Measurements from ENCODE around the gene S100A9.

DNA sequence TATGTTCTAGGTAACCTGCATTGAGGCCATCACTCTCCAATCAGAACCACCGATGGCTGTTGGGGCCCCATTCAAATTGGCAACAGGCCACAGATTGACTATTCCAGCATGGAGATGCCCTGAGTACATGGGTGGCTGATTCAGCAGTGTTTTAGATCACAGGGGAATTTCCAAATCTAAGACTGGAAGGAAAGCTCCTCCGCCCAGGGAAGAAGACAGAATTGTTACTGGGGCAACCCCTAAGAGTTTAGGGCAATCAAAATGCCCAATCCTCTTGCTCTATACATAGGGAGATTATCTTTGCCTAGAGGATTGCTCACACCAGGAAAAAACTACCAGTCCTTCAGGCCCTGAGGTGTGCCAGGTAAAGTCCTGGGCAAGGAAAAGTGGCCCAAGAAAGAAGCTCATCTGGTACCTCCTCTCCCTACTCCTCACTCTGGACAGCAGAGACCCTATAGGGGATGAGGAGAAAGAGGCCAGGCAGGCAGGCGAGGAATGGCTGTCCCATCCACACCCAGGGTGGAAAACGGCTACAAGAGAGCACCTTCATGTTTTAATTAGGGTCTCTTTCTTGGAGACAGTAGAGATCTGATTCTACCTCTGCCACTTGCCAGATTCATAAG is 27.4 kb downstream of the S100A9 start:
- TF ChIP-seq, protein P1, sequence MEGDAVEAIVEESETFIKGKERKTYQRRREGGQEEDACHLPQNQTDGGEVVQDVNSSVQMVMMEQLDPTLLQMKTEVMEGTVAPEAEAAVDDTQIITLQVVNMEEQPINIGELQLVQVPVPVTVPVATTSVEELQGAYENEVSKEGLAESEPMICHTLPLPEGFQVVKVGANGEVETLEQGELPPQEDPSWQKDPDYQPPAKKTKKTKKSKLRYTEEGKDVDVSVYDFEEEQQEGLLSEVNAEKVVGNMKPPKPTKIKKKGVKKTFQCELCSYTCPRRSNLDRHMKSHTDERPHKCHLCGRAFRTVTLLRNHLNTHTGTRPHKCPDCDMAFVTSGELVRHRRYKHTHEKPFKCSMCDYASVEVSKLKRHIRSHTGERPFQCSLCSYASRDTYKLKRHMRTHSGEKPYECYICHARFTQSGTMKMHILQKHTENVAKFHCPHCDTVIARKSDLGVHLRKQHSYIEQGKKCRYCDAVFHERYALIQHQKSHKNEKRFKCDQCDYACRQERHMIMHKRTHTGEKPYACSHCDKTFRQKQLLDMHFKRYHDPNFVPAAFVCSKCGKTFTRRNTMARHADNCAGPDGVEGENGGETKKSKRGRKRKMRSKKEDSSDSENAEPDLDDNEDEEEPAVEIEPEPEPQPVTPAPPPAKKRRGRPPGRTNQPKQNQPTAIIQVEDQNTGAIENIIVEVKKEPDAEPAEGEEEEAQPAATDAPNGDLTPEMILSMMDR (IDR thresholded peaks at IDR 0.05 in 8 of 11, conservative IDR thresholded peaks at IDR 0.05 in 3 of 11) = no peak
- no peak for TF ChIP-seq POLR2A (IDR thresholded peaks at IDR 0.05)
